GM19438 (cell line): ENCODE data around the gene COL10A1.

Source experiments
- ATAC-seq: cut with Tn5 transposase; IDR thresholded peaks from one replicate; pipeline ENCODE4 v1.9.1; 2021; ENCODE audit warnings: low read depth; ENCODE audit not compliant: unreplicated experiment

Gene COL10A1

GRCh38 chr6:116088946-116089345 lies 37.0 kb downstream of the COL10A1 start:
- no peak for ATAC-seq

GRCh38 chr6:116087437-116088027 lies 38.4 kb downstream of the COL10A1 start:
- peak; percentile 93 for ATAC-seq

- no peak for ATAC-seq
Measured at GRCh38 chr6:116084284-116084683, 41.6 kb downstream of the COL10A1 start.

GRCh38 chr6:116083052-116083451 lies 42.9 kb downstream of the COL10A1 start:
- no peak for ATAC-seq

GRCh38 chr6:116078945-116079344 lies 47.0 kb downstream of the COL10A1 start:
- no peak for ATAC-seq

GRCh38 chr6:116078522-116078921 lies 47.4 kb downstream of the COL10A1 start:
- no peak for ATAC-seq

GRCh38 chr6:116074732-116075390 lies 51.1 kb downstream of the COL10A1 start:
- no peak for ATAC-seq

- no peak for ATAC-seq
Measured at GRCh38 chr6:116073765-116074440, 52.0 kb downstream of the COL10A1 start.

- ATAC-seq = no peak
Measured at GRCh38 chr6:116072368-116072767, 53.6 kb downstream of the COL10A1 start.

GRCh38 chr6:116070616-116071389 lies 55.1 kb downstream of the COL10A1 start:
- no peak for ATAC-seq

GRCh38 chr6:116070101-116070500 lies 55.8 kb downstream of the COL10A1 start:
- ATAC-seq = no peak
